ENCODE data around the gene TKTL2. TPM values are rescaled to one million over a fixed set of nuclear protein-coding genes. Genes with fewer than 3 reads are reported as not detected.
"Not testable (repeated sequence)": the region's sequence is repeated elsewhere in the genome, so short reads cannot be mapped to it uniquely, and the experiment has no call there.

The TKTL2 gene
- total and polyA plus RNA-seq, 5 donors from 2014 or later, result not detected

GRCh38 chr4:163473130-163473529 lies 424 bp downstream of the TKTL2 start:
- H3K27me3 Mint-ChIP-seq, result peaks cover 15% of the 10 kb centered on the region
- H3K9me3 ChIP-seq (ENCODE audit: control insufficient read depth in 2 of 2, low read length in 2 of 2), result no peaks in the 10 kb centered on the region

GRCh38 chr4:163470391-163470790 lies 3.2 kb downstream of the TKTL2 start:
- Mint-ChIP-seq H3K36me3 (no peaks in the 10 kb centered on the region), H3K27me3 (peaks cover 14% of the 10 kb centered on the region), H3K4me3 (no peak overlapping the region), H3K27ac (no peak overlapping the region), H3K9me3 (no peaks in the 10 kb centered on the region), H3K4me1 (no peaks in the 10 kb centered on the region)
- ATAC-seq (ENCODE audit: low read depth in 2 of 2) (no peak), DNase-seq (no peak)
- no peaks in the 10 kb centered on the region for H3K9me3 ChIP-seq (ENCODE audit: control insufficient read depth in 2 of 2, low read length in 2 of 2)
- no peak overlapping the region for H3K4me3 ChIP-seq (ENCODE audit: low read depth, low read length)
- H3K27ac ChIP-seq (ENCODE audit: insufficient read depth, low read length, poor library complexity, severe bottlenecking), result no peak overlapping the region
- no peaks in the 10 kb centered on the region for H3K27me3 ChIP-seq (ENCODE audit: control insufficient read depth, insufficient read depth, low read length)
- H3K4me1 ChIP-seq (ENCODE audit: control insufficient read depth, insufficient read depth, low read length, poor library complexity, severe bottlenecking), result no peaks in the 10 kb centered on the region
- H3K36me3 ChIP-seq (ENCODE audit: control insufficient read depth, insufficient read depth, low read length), result no peaks in the 10 kb centered on the region

More at GRCh38 chr4:163473130-163473529, 424 bp downstream of the TKTL2 start:
- ATAC-seq (ENCODE audit: low read depth in 2 of 2) (no peak), DNase-seq (no peak)
- Mint-ChIP-seq H3K4me1 (no peaks in the 10 kb centered on the region), H3K36me3 (no peaks in the 10 kb centered on the region), H3K9me3 (no peaks in the 10 kb centered on the region), H3K4me3 (no peak overlapping the region), H3K27ac (no peak overlapping the region)
- H3K4me1 ChIP-seq (ENCODE audit: control insufficient read depth, insufficient read depth, low read length, poor library complexity, severe bottlenecking), result no peaks in the 10 kb centered on the region
- H3K4me3 ChIP-seq (ENCODE audit: low read depth, low read length), result no peak overlapping the region
- no peaks in the 10 kb centered on the region for H3K27me3 ChIP-seq (ENCODE audit: control insufficient read depth, insufficient read depth, low read length)
- no peak overlapping the region for H3K27ac ChIP-seq (ENCODE audit: insufficient read depth, low read length, poor library complexity, severe bottlenecking)
- no peaks in the 10 kb centered on the region for H3K36me3 ChIP-seq (ENCODE audit: control insufficient read depth, insufficient read depth, low read length)

GRCh38 chr4:163467082-163467770 lies 6.3 kb downstream of the TKTL2 start:
- Histone ChIP-seq H3K4me3 (ENCODE audit: low read depth, low read length) (no peak overlapping the region), H3K27me3 (ENCODE audit: control insufficient read depth, insufficient read depth, low read length) (no peaks in the 10 kb centered on the region), H3K9me3 (ENCODE audit: control insufficient read depth in 2 of 2, low read length in 2 of 2) (no peaks in the 10 kb centered on the region), H3K4me1 (ENCODE audit: control insufficient read depth, insufficient read depth, low read length, poor library complexity, severe bottlenecking) (no peaks in the 10 kb centered on the region), H3K27ac (ENCODE audit: insufficient read depth, low read length, poor library complexity, severe bottlenecking) (no peak overlapping the region), H3K36me3 (ENCODE audit: control insufficient read depth, insufficient read depth, low read length) (no peaks in the 10 kb centered on the region)
- ATAC-seq (ENCODE audit: low read depth in 2 of 2) (no peak), DNase-seq (no peak)
- Mint-ChIP-seq H3K36me3 (no peaks in the 10 kb centered on the region), H3K27ac (no peak overlapping the region), H3K4me3 (no peak overlapping the region), H3K4me1 (no peaks in the 10 kb centered on the region), H3K9me3 (no peaks in the 10 kb centered on the region), H3K27me3 (peaks cover 12% of the 10 kb centered on the region)

GRCh38 chr4:163462556-163462955 lies 11.0 kb downstream of the TKTL2 start:
- Histone ChIP-seq H3K9me3 (ENCODE audit: control insufficient read depth in 2 of 2, low read length in 2 of 2) (no peaks in the 10 kb centered on the region), H3K4me1 (ENCODE audit: control insufficient read depth, insufficient read depth, low read length, poor library complexity, severe bottlenecking) (no peaks in the 10 kb centered on the region), H3K27me3 (ENCODE audit: control insufficient read depth, insufficient read depth, low read length) (no peaks in the 10 kb centered on the region), H3K4me3 (ENCODE audit: low read depth, low read length) (no peak overlapping the region), H3K27ac (ENCODE audit: insufficient read depth, low read length, poor library complexity, severe bottlenecking) (no peak overlapping the region), H3K36me3 (ENCODE audit: control insufficient read depth, insufficient read depth, low read length) (no peaks in the 10 kb centered on the region)
- DNase-seq (no peak), ATAC-seq (ENCODE audit: low read depth in 2 of 2) (no peak)
- H3K4me1 Mint-ChIP-seq, result no peaks in the 10 kb centered on the region
- H3K27me3 Mint-ChIP-seq, result peaks cover 4% of the 10 kb centered on the region
- no peak overlapping the region for H3K4me3 Mint-ChIP-seq
- H3K36me3 Mint-ChIP-seq, result no peaks in the 10 kb centered on the region
- H3K27ac Mint-ChIP-seq, result peak overlapping the region in 1 of 3 donors; percentile 80
- no peaks in the 10 kb centered on the region for H3K9me3 Mint-ChIP-seq

GRCh38 chr4:163448540-163449203 lies 24.9 kb downstream of the TKTL2 start:
- no peak overlapping the region for H3K27ac Mint-ChIP-seq
- ATAC-seq (ENCODE audit: low read depth in 2 of 2) (no peak), DNase-seq (no peak)
- H3K27ac ChIP-seq (ENCODE audit: insufficient read depth, low read length, poor library complexity, severe bottlenecking), result no peak overlapping the region
- H3K9me3 ChIP-seq (ENCODE audit: control insufficient read depth in 2 of 2, low read length in 2 of 2), result no peaks in the 10 kb centered on the region
- no peaks in the 10 kb centered on the region for H3K36me3 ChIP-seq (ENCODE audit: control insufficient read depth, insufficient read depth, low read length)
- no peak overlapping the region for H3K4me3 ChIP-seq (ENCODE audit: low read depth, low read length)
- H3K9me3 Mint-ChIP-seq, result no peaks in the 10 kb centered on the region
- H3K4me1 Mint-ChIP-seq, result no peaks in the 10 kb centered on the region
- no peaks in the 10 kb centered on the region for H3K36me3 Mint-ChIP-seq
- no peaks in the 10 kb centered on the region for H3K4me1 ChIP-seq (ENCODE audit: control insufficient read depth, insufficient read depth, low read length, poor library complexity, severe bottlenecking)
- H3K27me3 Mint-ChIP-seq, result peaks cover 5% of the 10 kb centered on the region
- no peak overlapping the region for H3K4me3 Mint-ChIP-seq
- H3K27me3 ChIP-seq (ENCODE audit: control insufficient read depth, insufficient read depth, low read length), result no peaks in the 10 kb centered on the region

- H3K27me3 Mint-ChIP-seq, result peaks cover 10% of the 10 kb centered on the region
- ATAC-seq (ENCODE audit: low read depth in 2 of 2) (no peak), DNase-seq (no peak)
- H3K27ac Mint-ChIP-seq, result no peak overlapping the region
- Histone ChIP-seq H3K27ac (ENCODE audit: insufficient read depth, low read length, poor library complexity, severe bottlenecking) (no peak overlapping the region), H3K9me3 (ENCODE audit: control insufficient read depth in 2 of 2, low read length in 2 of 2) (no peaks in the 10 kb centered on the region), H3K36me3 (ENCODE audit: control insufficient read depth, insufficient read depth, low read length) (no peaks in the 10 kb centered on the region), H3K4me3 (ENCODE audit: low read depth, low read length) (no peak overlapping the region), H3K27me3 (ENCODE audit: control insufficient read depth, insufficient read depth, low read length) (no peaks in the 10 kb centered on the region), H3K4me1 (ENCODE audit: control insufficient read depth, insufficient read depth, low read length, poor library complexity, severe bottlenecking) (no peaks in the 10 kb centered on the region)
- H3K4me1 Mint-ChIP-seq, result no peaks in the 10 kb centered on the region
- H3K4me3 Mint-ChIP-seq, result no peak overlapping the region
- no peaks in the 10 kb centered on the region for H3K36me3 Mint-ChIP-seq
- no peaks in the 10 kb centered on the region for H3K9me3 Mint-ChIP-seq
These were observed 26.1 kb downstream of the TKTL2 start for GRCh38 chr4:163447481-163447880.

GRCh38 chr4:163447023-163447422 lies 26.5 kb downstream of the TKTL2 start:
- H3K4me1 Mint-ChIP-seq; DNase-seq; H3K36me3 ChIP-seq (ENCODE audit: control insufficient read depth, insufficient read depth, low read length); H3K27ac Mint-ChIP-seq; H3K9me3 ChIP-seq (ENCODE audit: control insufficient read depth in 2 of 2, low read length in 2 of 2); H3K27me3 ChIP-seq (ENCODE audit: control insufficient read depth, insufficient read depth, low read length); H3K36me3 Mint-ChIP-seq; H3K4me3 Mint-ChIP-seq; H3K27ac ChIP-seq (ENCODE audit: insufficient read depth, low read length, poor library complexity, severe bottlenecking); ATAC-seq (ENCODE audit: low read depth in 2 of 2); H3K4me1 ChIP-seq (ENCODE audit: control insufficient read depth, insufficient read depth, low read length, poor library complexity, severe bottlenecking); H3K4me3 ChIP-seq (ENCODE audit: low read depth, low read length); H3K9me3 Mint-ChIP-seq: not testable (repeated sequence)
- peaks cover 10% of the 10 kb centered on the region for H3K27me3 Mint-ChIP-seq

GRCh38 chr4:163440040-163440439 lies 33.5 kb downstream of the TKTL2 start:
- Mint-ChIP-seq H3K9me3 (no peaks in the 10 kb centered on the region), H3K4me3 (no peak overlapping the region), H3K27me3 (peaks cover 5% of the 10 kb centered on the region), H3K36me3 (no peaks in the 10 kb centered on the region), H3K4me1 (no peaks in the 10 kb centered on the region), H3K27ac (no peak overlapping the region)
- Histone ChIP-seq H3K36me3 (ENCODE audit: control insufficient read depth, insufficient read depth, low read length) (no peaks in the 10 kb centered on the region), H3K4me1 (ENCODE audit: control insufficient read depth, insufficient read depth, low read length, poor library complexity, severe bottlenecking) (no peaks in the 10 kb centered on the region), H3K4me3 (ENCODE audit: low read depth, low read length) (no peak overlapping the region), H3K27ac (ENCODE audit: insufficient read depth, low read length, poor library complexity, severe bottlenecking) (no peak overlapping the region), H3K27me3 (ENCODE audit: control insufficient read depth, insufficient read depth, low read length) (peaks cover 1% of the 10 kb centered on the region), H3K9me3 (ENCODE audit: control insufficient read depth in 2 of 2, low read length in 2 of 2) (no peaks in the 10 kb centered on the region)
- DNase-seq (no peak), ATAC-seq (ENCODE audit: low read depth in 2 of 2) (no peak)
